Gastrocnemius medialis (tissue), 4 donors: Measurements from ENCODE around the gene SSR4. TPM values are rescaled to one million over a fixed set of nuclear protein-coding genes. Genes with fewer than 3 reads are reported as not detected.

ENCODE experiments used
- ATAC-seq, 2 donors: fragments of 150-250 bp; one replicate each; pipeline ENCODE4 v1.9.1; 2016
- DNase-seq, 2 donors: peaks; one replicate each; pipeline ENCODE4 v3.0.0-alpha.2; 2019
- H3K27ac ChIP-seq, 4 donors: fragments of 200-600 bp; sonication (generic); 1 replicate in 1 of 4; 2 replicates in 3 of 4; pipeline ENCODE4 v1.5.1; 2016 to 2018; ENCODE audit warnings: mild to moderate bottlenecking in 2 of 4, moderate library complexity in 1 of 4
- H3K27me3 ChIP-seq, 3 donors: fragments of 200-600 bp; sonication (generic) in 2 of 3; 1 replicate in 1 of 3; 2 replicates in 2 of 3; pipeline versions ENCODE4 v1.5.1 to v1.6.0; 2016 to 2019; ENCODE audit warnings: mild to moderate bottlenecking in 1 of 3, moderate library complexity in 1 of 3
- H3K36me3 ChIP-seq, 2 donors: fragments of 200-600 bp; sonication (generic) in 1 of 2; one replicate each; pipeline ENCODE4 v1.5.1; 2017 to 2018
- H3K4me1 ChIP-seq, 2 donors: fragments of 200-600 bp; sonication (generic) in 1 of 2; one replicate each; pipeline ENCODE4 v1.5.1; 2016 to 2017; ENCODE audit warnings: mild to moderate bottlenecking in 2 of 2
- H3K4me3 ChIP-seq, 4 donors: fragments of 200-600 bp; sonication (generic) in 3 of 4; 1 replicate in 1 of 4; 2 replicates in 3 of 4; pipeline ENCODE4 v1.5.1; 2016 to 2019; ENCODE audit warnings: mild to moderate bottlenecking in 2 of 4
- H3K9me3 ChIP-seq, 3 donors: fragments of 200-600 bp; sonication (generic) in 2 of 3; 1 replicate in 1 of 3; 2 replicates in 2 of 3; pipeline ENCODE4 v1.5.1; 2016 to 2019
- CTCF ChIP-seq, 5 experiments: fragments of 450-650 bp in 3 of 5; fragments of 200-600 bp in 2 of 5; sonication (generic) in 2 of 5; IDR thresholded peaks in 4 of 5; conservative IDR thresholded peaks in 1 of 5; 1 replicate in 4 of 5; 2 replicates in 1 of 5; pipeline ENCODE4 v1.5.1; 2016 to 2019; ENCODE audit warnings: antibody characterized with exemption in 5 of 5, mild to moderate bottlenecking in 3 of 5, moderate library complexity in 3 of 5
- POLR2A ChIP-seq, 2 donors: fragments of 450-650 bp; IDR thresholded peaks; one replicate each; pipeline ENCODE4 v1.6.1; 2017; ENCODE audit warnings: antibody characterized with exemption in 2 of 2, mild to moderate bottlenecking in 2 of 2, moderate library complexity in 2 of 2
- in situ Hi-C, 4 donors: fragments of 200-750 bp; cut with MboI; loops; one replicate each; pipeline versions ENCODE4 v1.15.0 to v1.8.0; 2017; ENCODE audit warnings: low sequenced_read_pairs in 4 of 4
- intact Hi-C: fragments of 100-400 bp; cut with DNase I; formaldehyde crosslinking; loops from one replicate; pipeline ENCODE4 v1.15.1; 2023; ENCODE audit warnings: low total_unique reads
- total RNA-seq, 4 donors: library from RNA; depleted of rRNA; stranded (reverse); fragments of >200 nt; gene quantifications; one replicate each; pipeline versions ENCODE4 v1.1.0 to v1.2.3, GENCODE V29; 2016

The SSR4 gene
- total RNA-seq, 4 donors from 2014 or later, result 73.9 to 111 (median 93.4) TPM

- TF ChIP-seq POLR2A (IDR thresholded peaks at IDR 0.05), result no peak
- no peak for TF ChIP-seq CTCF (IDR thresholded peaks at IDR 0.05 in 4 of 5, conservative IDR thresholded peaks at IDR 0.05 in 1 of 5)
- Histone ChIP-seq H3K36me3 (no peaks in the 10 kb centered on the region), H3K27me3 (no peaks in the 10 kb centered on the region), H3K4me1 (no peaks in the 10 kb centered on the region), H3K9me3 (no peaks in the 10 kb centered on the region), H3K4me3 (no peak overlapping the region), H3K27ac (no peak overlapping the region)
- in situ Hi-C loops (no loop called here), intact Hi-C loops (no loop called here)
- no peak for DNase-seq
- ATAC-seq, result no peak
These were observed 21.3 kb upstream of the SSR4 start for GRCh38 chrX:153773218-153773611.

- no peaks in the 10 kb centered on the region for H3K36me3 ChIP-seq
- H3K4me1 ChIP-seq, result no peaks in the 10 kb centered on the region
- no peak overlapping the region for H3K27ac ChIP-seq
- DNase-seq (peak in 1 of 2 donors; percentile 6), ATAC-seq (no peak)
- in situ Hi-C loops, result no loop called here
- TF ChIP-seq POLR2A (IDR thresholded peaks at IDR 0.05) (no peak), CTCF (IDR thresholded peaks at IDR 0.05 in 4 of 5, conservative IDR thresholded peaks at IDR 0.05 in 1 of 5) (no peak)
- no peaks in the 10 kb centered on the region for H3K9me3 ChIP-seq
- no peak overlapping the region for H3K4me3 ChIP-seq
- intact Hi-C loops, result no loop called here
- no peaks in the 10 kb centered on the region for H3K27me3 ChIP-seq
These were observed 20.5 kb upstream of the SSR4 start for GRCh38 chrX:153773741-153774575.

- no peak overlapping the region for H3K4me3 ChIP-seq
- H3K36me3 ChIP-seq, result no peaks in the 10 kb centered on the region
- in situ Hi-C loops, result loop anchor here in 3 of 4 donors (25.0 kb wide), 2 partner anchors 163 to 188 kb away; partner anchors contain the start of genes HCFC1 (in 2 of the 3), TMEM187 (in 2 of the 3), ARHGAP4 (in 1 of the 3) and NAA10 (in 1 of the 3)
- H3K27me3 ChIP-seq, result no peaks in the 10 kb centered on the region
- no peaks in the 10 kb centered on the region for H3K4me1 ChIP-seq
- TF ChIP-seq POLR2A (IDR thresholded peaks at IDR 0.05), result no peak
- TF ChIP-seq CTCF (IDR thresholded peaks at IDR 0.05 in 4 of 5, conservative IDR thresholded peaks at IDR 0.05 in 1 of 5), result no peak
- ATAC-seq (no peak), DNase-seq (peak in 1 of 2 donors; percentile 6)
- no peaks in the 10 kb centered on the region for H3K9me3 ChIP-seq
- intact Hi-C loops, result no loop called here
- H3K27ac ChIP-seq, result no peak overlapping the region
These were observed 19.7 kb upstream of the SSR4 start for GRCh38 chrX:153774576-153775292.

GRCh38 chrX:153775293-153776119 is 19.0 kb upstream of the SSR4 start:
- in situ Hi-C loops, result loop anchor here in 3 of 4 donors (25.0 kb wide), 2 partner anchors 162 to 187 kb away; partner anchors contain the start of genes HCFC1 (in 2 of the 3), TMEM187 (in 2 of the 3), ARHGAP4 (in 1 of the 3) and NAA10 (in 1 of the 3)
- DNase-seq, result peak in 1 of 2 donors; percentile 3
- H3K4me3 ChIP-seq, result no peak overlapping the region

More at GRCh38 chrX:153775293-153776119, 19.0 kb upstream of the SSR4 start:
- H3K27ac ChIP-seq, result no peak overlapping the region
- H3K27me3 ChIP-seq, result no peaks in the 10 kb centered on the region
- peaks cover 0 to 6% of the 10 kb centered on the region in 2 donors for H3K4me1 ChIP-seq
- H3K36me3 ChIP-seq, result no peaks in the 10 kb centered on the region
- TF ChIP-seq CTCF (IDR thresholded peaks at IDR 0.05 in 4 of 5, conservative IDR thresholded peaks at IDR 0.05 in 1 of 5) (no peak), POLR2A (IDR thresholded peaks at IDR 0.05) (no peak)
- no peak for ATAC-seq
- no peaks in the 10 kb centered on the region for H3K9me3 ChIP-seq
- intact Hi-C loops, result no loop called here
